Measurements from ENCODE around the gene AATF. TPM values are rescaled to one million over a fixed set of nuclear protein-coding genes. Genes with fewer than 3 reads are reported as not detected.

Gene AATF
- polyA plus RNA-seq, 2 of the 4 experiments (the other 2 are of a cell fraction), result 51.9 to 120 TPM

DNA sequence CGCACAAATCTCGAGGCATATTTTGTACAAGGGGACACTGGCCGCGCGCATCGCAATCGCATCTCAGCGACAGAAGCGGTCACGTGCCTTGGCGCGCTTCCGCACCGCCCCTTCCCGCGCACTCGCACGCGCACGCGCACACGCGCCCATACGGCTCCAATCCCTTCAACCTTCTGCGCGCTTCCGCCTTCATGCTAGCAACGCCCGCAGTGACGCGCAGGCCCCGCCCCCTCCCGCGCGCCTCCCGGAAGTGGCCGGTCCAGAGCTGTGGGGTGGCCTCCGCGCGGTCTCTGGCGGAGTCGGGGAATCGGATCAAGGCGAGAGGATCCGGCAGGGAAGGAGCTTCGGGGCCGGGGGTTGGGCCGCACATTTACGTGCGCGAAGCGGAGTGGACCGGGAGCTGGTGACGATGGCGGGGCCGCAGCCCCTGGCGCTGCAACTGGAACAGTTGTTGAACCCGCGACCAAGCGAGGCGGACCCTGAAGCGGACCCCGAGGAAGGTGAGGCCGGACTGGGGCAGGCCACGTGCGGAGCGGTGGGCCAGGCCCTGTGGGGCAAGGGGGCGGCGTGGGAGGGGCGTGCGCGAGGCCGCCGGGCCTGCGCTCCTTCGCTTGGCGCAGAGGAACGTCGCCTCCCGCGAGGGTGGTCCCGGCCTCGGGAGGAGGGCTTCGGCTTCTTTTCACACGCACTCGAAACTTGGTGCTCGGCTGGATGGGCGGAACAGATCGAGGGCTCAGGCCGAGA lies at the start of gene AATF (continued):
- TF ChIP-seq PHF8 (IDR thresholded peaks at IDR 0.05; ENCODE audit: borderline replicate concordance, low read depth) (peak; percentile 95), NFE2L2 (conservative IDR thresholded peaks at IDR 0.05; ENCODE audit: low read length) (no peak), ZSCAN20 (CRISPR knock-in tag; IDR thresholded peaks at IDR 0.05) (no peak)

- Histone ChIP-seq H3K27ac (peak overlapping the region; percentile 4 to 73; a peak in 4 of 6 replicates), H3K4me3 (no peak overlapping the region), H3K4me2 (no peak overlapping the region), H3K4me1 (peaks cover 12% of the 10 kb centered on the region), H3K9me3 (no peaks in the 10 kb centered on the region)
- FAIRE-seq (no peak), DNase-seq (ENCODE audit: low read depth in 1 of 2, low spot score in 1 of 2) (no peak), ATAC-seq (peak in 1 of 2 experiments; percentile 14; a peak in 2 of 6 replicates)
- CTCF ChIA-PET, result interaction anchor here (0.7 to 1.8 kb wide), 3 partner anchors 24 to 335 kb away, joined by 3 to 7 read pairs (median 4); no protein-coding TSS in a partner anchor
- TF ChIP-seq HEYL (CRISPR knock-in tag; IDR thresholded peaks at IDR 0.05) (no peak), MYC (IDR thresholded peaks at IDR 0.05; ENCODE audit: borderline replicate concordance, low read length) (no peak), CHD2 (IDR thresholded peaks at IDR 0.05; ENCODE audit: low read length, partially characterized antibody) (no peak), SMC3 (IDR thresholded peaks at IDR 0.05) (no peak), HDAC2 (IDR thresholded peaks at IDR 0.05) (no peak), KDM1A (IDR thresholded peaks at IDR 0.05; ENCODE audit: low read depth) (no peak), EP300 (IDR thresholded peaks at IDR 0.05) (no peak), RCOR1 (IDR thresholded peaks at IDR 0.05; ENCODE audit: low read depth, low read length) (no peak), RARB (CRISPR knock-in tag; IDR thresholded peaks at IDR 0.05) (no peak), TP53 (CRISPR knock-in tag; IDR thresholded peaks at IDR 0.05) (no peak), HMGXB4 (CRISPR knock-in tag; IDR thresholded peaks at IDR 0.05; ENCODE audit: borderline replicate concordance) (no peak), CHD4 (IDR thresholded peaks at IDR 0.05; ENCODE audit: borderline replicate concordance) (no peak), HOXB13 (CRISPR knock-in tag; IDR thresholded peaks at IDR 0.05; ENCODE audit: low read depth) (no peak), KDM5A (IDR thresholded peaks at IDR 0.05) (no peak), CBX8 (IDR thresholded peaks at IDR 0.05) (no peak), ZFP36 (IDR thresholded peaks at IDR 0.05; ENCODE audit: borderline replicate concordance, partially characterized antibody) (no peak), ELK1 (IDR thresholded peaks at IDR 0.05; ENCODE audit: low read depth, low read length) (no peak), ZC3H11A (IDR thresholded peaks at IDR 0.05) (no peak), RAD21 (conservative IDR thresholded peaks at IDR 0.05 in 1 of 2, IDR thresholded peaks at IDR 0.05 in 1 of 2) (no peak)
- TF ChIP-seq, protein P1, sequence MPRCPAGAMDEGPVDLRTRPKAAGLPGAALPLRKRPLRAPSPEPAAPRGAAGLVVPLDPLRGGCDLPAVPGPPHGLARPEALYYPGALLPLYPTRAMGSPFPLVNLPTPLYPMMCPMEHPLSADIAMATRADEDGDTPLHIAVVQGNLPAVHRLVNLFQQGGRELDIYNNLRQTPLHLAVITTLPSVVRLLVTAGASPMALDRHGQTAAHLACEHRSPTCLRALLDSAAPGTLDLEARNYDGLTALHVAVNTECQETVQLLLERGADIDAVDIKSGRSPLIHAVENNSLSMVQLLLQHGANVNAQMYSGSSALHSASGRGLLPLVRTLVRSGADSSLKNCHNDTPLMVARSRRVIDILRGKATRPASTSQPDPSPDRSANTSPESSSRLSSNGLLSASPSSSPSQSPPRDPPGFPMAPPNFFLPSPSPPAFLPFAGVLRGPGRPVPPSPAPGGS (IDR thresholded peaks at IDR 0.05), result no peak
- POLR2A ChIA-PET, result interaction anchor here (0.6 kb wide), 1 partner anchor 35 kb away, joined by 3 read pairs; no protein-coding TSS in a partner anchor
- WGBS (ENCODE audit: missing lambda C conversion rate), result 79% methylated on average over 7 of the region's 7 CpGs
Observed at GRCh38 chr17:36899250-36900159, 49.2 kb upstream of the AATF start.
